ENCODE measurements around the gene PRKN. TPM values are rescaled to one million over a fixed set of nuclear protein-coding genes. Genes with fewer than 3 reads are reported as not detected.

PRKN gene
- polyA plus RNA-seq, 1 donor from 2014 or later: 1.2 TPM

DNA sequence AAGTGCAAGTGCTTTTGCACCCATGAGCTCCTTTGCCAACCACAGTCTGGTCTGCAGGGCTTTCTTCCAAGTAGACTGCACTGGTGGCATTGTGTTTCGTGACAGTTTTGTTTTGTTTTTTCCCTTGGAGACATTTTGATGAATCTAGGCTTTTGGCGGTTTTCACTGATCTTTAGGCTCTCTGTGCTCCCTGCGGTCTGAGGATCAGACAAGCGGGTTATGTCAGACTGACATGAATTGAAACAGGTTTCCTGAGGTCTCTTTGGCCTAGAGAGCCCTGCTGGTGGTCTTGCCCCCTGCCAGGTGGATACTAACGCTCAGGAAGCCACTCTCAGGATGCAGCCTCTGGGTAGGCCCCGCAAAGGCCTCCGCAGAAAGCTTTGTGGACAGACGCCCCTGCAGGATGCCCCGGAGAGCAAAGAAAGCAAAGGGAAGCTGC lies 898.3 kb downstream of the PRKN start:
- H3K9me3 ChIP-seq (ENCODE audit: low read length): no peaks in the 10 kb centered on the region

DNA sequence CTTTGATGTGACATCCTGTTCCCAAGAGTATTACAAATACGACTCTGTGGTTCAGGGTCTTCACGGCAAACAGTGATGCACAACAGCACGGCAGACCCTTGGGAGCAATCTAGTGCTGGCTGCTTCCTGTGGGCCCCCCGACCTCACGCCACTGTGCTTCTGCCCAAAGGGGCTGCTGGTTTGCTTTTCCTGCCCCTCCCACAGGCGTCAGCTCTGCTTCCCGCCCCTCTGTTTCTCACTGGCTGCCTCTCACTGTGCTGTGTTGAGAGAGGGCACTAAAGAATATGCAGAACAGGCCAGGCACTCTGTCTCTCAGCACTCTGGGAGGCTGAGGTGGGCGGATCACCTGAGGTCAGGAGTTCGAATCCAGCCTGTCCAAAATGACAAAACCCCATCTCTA lies 899.2 kb downstream of the PRKN start:
- H4K20me1 ChIP-seq (ENCODE audit: insufficient read depth): no peaks in the 10 kb centered on the region
- no peak overlapping the region for H3K9ac ChIP-seq (ENCODE audit: low read length)
- H3K4me2 ChIP-seq (ENCODE audit: low read length): no peak overlapping the region
- no peaks in the 10 kb centered on the region for H3F3A ChIP-seq (ENCODE audit: insufficient read depth, low read length, poor library complexity, severe bottlenecking)
- no peak overlapping the region for H3K27ac ChIP-seq (ENCODE audit: low read length)
- H3K27me3 ChIP-seq (ENCODE audit: insufficient read depth, low read depth, low read length): no peaks in the 10 kb centered on the region
- H3K4me3 ChIP-seq (ENCODE audit: low read length): no peak overlapping the region
- H3K79me2 ChIP-seq (replicated peaks; ENCODE audit: insufficient read depth, low read length): no peaks in the 10 kb centered on the region
- H2AFZ ChIP-seq (ENCODE audit: low read depth, low read length): no peak overlapping the region
- no peaks in the 10 kb centered on the region for H3K9me3 ChIP-seq (ENCODE audit: low read length)
- TF ChIP-seq SMC3 (conservative IDR thresholded peaks at IDR 0.05; ENCODE audit: poor library complexity) (no peak), EP300 (conservative IDR thresholded peaks at IDR 0.05; ENCODE audit: poor library complexity, severe bottlenecking) (no peak), TAF1 (IDR thresholded peaks at IDR 0.05; ENCODE audit: low read depth) (no peak), POLR2AphosphoS5 (IDR thresholded peaks at IDR 0.05) (no peak), MXI1 (conservative IDR thresholded peaks at IDR 0.05; ENCODE audit: poor library complexity, severe bottlenecking) (no peak), EZH2 (IDR thresholded peaks at IDR 0.05; ENCODE audit: borderline replicate concordance, insufficient read depth, low read length, poor library complexity, severe bottlenecking) (no peak), RAD21 (conservative IDR thresholded peaks at IDR 0.05) (no peak)
- TF ChIP-seq, protein P1, sequence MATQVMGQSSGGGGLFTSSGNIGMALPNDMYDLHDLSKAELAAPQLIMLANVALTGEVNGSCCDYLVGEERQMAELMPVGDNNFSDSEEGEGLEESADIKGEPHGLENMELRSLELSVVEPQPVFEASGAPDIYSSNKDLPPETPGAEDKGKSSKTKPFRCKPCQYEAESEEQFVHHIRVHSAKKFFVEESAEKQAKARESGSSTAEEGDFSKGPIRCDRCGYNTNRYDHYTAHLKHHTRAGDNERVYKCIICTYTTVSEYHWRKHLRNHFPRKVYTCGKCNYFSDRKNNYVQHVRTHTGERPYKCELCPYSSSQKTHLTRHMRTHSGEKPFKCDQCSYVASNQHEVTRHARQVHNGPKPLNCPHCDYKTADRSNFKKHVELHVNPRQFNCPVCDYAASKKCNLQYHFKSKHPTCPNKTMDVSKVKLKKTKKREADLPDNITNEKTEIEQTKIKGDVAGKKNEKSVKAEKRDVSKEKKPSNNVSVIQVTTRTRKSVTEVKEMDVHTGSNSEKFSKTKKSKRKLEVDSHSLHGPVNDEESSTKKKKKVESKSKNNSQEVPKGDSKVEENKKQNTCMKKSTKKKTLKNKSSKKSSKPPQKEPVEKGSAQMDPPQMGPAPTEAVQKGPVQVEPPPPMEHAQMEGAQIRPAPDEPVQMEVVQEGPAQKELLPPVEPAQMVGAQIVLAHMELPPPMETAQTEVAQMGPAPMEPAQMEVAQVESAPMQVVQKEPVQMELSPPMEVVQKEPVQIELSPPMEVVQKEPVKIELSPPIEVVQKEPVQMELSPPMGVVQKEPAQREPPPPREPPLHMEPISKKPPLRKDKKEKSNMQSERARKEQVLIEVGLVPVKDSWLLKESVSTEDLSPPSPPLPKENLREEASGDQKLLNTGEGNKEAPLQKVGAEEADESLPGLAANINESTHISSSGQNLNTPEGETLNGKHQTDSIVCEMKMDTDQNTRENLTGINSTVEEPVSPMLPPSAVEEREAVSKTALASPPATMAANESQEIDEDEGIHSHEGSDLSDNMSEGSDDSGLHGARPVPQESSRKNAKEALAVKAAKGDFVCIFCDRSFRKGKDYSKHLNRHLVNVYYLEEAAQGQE (IDR thresholded peaks at IDR 0.05; ENCODE audit: borderline replicate concordance): no peak
- TF ChIP-seq, protein P2, sequence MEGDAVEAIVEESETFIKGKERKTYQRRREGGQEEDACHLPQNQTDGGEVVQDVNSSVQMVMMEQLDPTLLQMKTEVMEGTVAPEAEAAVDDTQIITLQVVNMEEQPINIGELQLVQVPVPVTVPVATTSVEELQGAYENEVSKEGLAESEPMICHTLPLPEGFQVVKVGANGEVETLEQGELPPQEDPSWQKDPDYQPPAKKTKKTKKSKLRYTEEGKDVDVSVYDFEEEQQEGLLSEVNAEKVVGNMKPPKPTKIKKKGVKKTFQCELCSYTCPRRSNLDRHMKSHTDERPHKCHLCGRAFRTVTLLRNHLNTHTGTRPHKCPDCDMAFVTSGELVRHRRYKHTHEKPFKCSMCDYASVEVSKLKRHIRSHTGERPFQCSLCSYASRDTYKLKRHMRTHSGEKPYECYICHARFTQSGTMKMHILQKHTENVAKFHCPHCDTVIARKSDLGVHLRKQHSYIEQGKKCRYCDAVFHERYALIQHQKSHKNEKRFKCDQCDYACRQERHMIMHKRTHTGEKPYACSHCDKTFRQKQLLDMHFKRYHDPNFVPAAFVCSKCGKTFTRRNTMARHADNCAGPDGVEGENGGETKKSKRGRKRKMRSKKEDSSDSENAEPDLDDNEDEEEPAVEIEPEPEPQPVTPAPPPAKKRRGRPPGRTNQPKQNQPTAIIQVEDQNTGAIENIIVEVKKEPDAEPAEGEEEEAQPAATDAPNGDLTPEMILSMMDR (IDR thresholded peaks at IDR 0.05; ENCODE audit: poor library complexity, severe bottlenecking): no peak
- no peaks in the 10 kb centered on the region for H3K36me3 ChIP-seq (ENCODE audit: insufficient read depth, low read length)
- H3K9me2 ChIP-seq (ENCODE audit: insufficient read depth, low read length): no peaks in the 10 kb centered on the region

More for the DNA sequence above, 898.3 kb downstream of the PRKN start:
- Histone ChIP-seq H3K27me3 (ENCODE audit: insufficient read depth, low read depth, low read length) (no peaks in the 10 kb centered on the region), H3K79me2 (replicated peaks; ENCODE audit: insufficient read depth, low read length) (no peaks in the 10 kb centered on the region), H3K4me3 (ENCODE audit: low read length) (no peak overlapping the region), H3K27ac (ENCODE audit: low read length) (no peak overlapping the region), H3F3A (ENCODE audit: insufficient read depth, low read length, poor library complexity, severe bottlenecking) (no peaks in the 10 kb centered on the region), H3K9ac (ENCODE audit: low read length) (no peak overlapping the region), H3K36me3 (ENCODE audit: insufficient read depth, low read length) (no peaks in the 10 kb centered on the region), H3K4me2 (ENCODE audit: low read length) (no peak overlapping the region), H2AFZ (ENCODE audit: low read depth, low read length) (no peak overlapping the region), H4K20me1 (ENCODE audit: insufficient read depth) (no peaks in the 10 kb centered on the region), H3K9me2 (ENCODE audit: insufficient read depth, low read length) (no peaks in the 10 kb centered on the region)
- TF ChIP-seq, protein P2 (IDR thresholded peaks at IDR 0.05; ENCODE audit: poor library complexity, severe bottlenecking): no peak
- no peak for TF ChIP-seq TAF1 (IDR thresholded peaks at IDR 0.05; ENCODE audit: low read depth)
- no peak for TF ChIP-seq MXI1 (conservative IDR thresholded peaks at IDR 0.05; ENCODE audit: poor library complexity, severe bottlenecking)
- TF ChIP-seq EZH2 (IDR thresholded peaks at IDR 0.05; ENCODE audit: borderline replicate concordance, insufficient read depth, low read length, poor library complexity, severe bottlenecking): no peak
- TF ChIP-seq SMC3 (conservative IDR thresholded peaks at IDR 0.05; ENCODE audit: poor library complexity): no peak
- TF ChIP-seq POLR2AphosphoS5 (IDR thresholded peaks at IDR 0.05): no peak
- no peak for TF ChIP-seq EP300 (conservative IDR thresholded peaks at IDR 0.05; ENCODE audit: poor library complexity, severe bottlenecking)
- TF ChIP-seq RAD21 (conservative IDR thresholded peaks at IDR 0.05): no peak
- TF ChIP-seq, protein P1 (IDR thresholded peaks at IDR 0.05; ENCODE audit: borderline replicate concordance): no peak

Measured in neural cell (in vitro differentiated cells).